ENCODE results near the gene PPP4R3B.
"Not testable (repeated sequence)": the region's sequence is repeated elsewhere in the genome, so short reads cannot be mapped to it uniquely, and the experiment has no call there.

Gene PPP4R3B

DNA sequence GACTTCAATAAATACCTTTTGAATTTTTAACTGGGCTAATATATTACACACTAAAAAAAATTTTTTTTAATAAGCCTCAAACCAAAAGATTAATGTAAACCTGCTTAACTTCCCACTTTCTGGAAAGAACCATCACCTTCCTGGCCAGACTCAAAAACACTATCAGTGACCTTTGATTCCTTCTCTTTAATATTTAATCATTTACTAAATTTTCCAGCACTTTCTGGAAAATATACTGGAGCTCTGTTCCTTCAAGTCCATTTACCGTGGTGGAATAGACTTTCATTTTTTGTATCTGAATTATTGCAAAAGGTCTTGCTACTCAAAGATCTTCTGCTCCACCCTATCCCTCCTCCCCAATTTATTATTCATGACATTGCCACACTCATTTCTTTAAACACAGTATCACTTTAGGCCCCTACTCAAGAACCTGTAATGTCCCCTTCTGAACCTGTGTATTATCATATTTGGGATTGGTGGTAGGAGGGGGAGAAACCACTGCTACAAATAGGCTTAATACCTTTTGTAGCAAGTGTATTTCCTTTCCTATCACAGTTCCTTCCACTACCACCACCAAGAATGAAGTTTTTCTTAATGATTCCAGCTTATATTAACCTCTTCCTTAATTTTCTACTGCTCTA is 7.4 kb downstream of the PPP4R3B start:
- no peak for DNase-seq (ENCODE audit: low read depth)
- TF ChIP-seq, protein P1, sequence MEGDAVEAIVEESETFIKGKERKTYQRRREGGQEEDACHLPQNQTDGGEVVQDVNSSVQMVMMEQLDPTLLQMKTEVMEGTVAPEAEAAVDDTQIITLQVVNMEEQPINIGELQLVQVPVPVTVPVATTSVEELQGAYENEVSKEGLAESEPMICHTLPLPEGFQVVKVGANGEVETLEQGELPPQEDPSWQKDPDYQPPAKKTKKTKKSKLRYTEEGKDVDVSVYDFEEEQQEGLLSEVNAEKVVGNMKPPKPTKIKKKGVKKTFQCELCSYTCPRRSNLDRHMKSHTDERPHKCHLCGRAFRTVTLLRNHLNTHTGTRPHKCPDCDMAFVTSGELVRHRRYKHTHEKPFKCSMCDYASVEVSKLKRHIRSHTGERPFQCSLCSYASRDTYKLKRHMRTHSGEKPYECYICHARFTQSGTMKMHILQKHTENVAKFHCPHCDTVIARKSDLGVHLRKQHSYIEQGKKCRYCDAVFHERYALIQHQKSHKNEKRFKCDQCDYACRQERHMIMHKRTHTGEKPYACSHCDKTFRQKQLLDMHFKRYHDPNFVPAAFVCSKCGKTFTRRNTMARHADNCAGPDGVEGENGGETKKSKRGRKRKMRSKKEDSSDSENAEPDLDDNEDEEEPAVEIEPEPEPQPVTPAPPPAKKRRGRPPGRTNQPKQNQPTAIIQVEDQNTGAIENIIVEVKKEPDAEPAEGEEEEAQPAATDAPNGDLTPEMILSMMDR (conservative IDR thresholded peaks at IDR 0.05; ENCODE audit: low read depth, low read length) = no peak
- H3K4me3 ChIP-seq (ENCODE audit: low read depth, low read length) = no peak overlapping the region

DNA sequence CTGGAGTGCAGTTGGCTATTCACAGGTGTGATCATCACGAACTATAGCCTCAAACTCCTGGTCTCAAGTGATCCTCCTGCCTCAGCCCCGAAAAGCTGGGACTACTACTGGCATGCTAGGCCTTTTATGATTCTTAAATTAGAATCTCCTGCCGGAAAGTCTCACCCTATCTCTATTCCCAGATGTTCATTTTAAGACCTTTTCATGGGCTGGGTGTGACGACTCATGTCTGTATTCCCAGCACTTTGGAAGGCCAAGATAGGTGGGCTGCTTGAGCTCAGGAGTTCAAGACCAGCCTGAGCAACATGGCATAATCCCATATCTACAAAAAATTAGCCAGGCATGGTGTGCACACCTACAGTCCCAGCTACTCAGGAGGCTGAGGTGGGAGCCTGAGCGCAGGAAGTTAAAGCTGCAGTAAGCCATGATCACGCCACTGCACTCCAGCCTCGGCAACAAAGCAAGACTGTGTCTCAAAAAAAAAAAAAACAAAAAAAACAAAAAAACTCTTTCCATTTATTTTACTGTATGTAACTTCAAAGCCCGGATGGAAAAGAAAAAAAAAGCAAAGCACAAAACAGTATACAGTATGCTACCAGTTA is 8.1 kb downstream of the PPP4R3B start:
- TF ChIP-seq, protein P1 (conservative IDR thresholded peaks at IDR 0.05; ENCODE audit: low read depth, low read length) = no peak
- DNase-seq (ENCODE audit: low read depth) = no peak
- no peak overlapping the region for H3K4me3 ChIP-seq (ENCODE audit: low read depth, low read length)

DNA sequence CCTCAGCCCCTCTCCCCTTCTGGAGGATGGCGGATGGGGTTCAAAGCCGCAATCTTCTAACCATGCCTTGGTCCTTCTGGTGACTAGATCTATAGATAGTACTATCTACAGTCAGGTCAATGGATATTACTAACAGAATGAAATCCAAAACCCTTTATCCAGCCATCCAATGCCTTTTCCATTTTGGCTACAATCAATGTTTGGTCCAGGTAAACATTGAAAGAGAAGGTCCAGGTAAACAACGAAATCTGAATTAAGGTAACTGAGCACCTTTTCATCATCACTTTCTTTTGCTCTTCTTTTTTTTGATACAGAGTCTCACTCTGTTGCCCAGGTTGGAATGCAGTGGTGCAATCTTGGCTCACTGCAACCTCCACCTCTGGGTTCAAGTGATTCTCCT is 9.7 kb downstream of the PPP4R3B start:
- TF ChIP-seq, protein P1 (conservative IDR thresholded peaks at IDR 0.05; ENCODE audit: low read depth, low read length) = no peak
- no peak overlapping the region for H3K4me3 ChIP-seq (ENCODE audit: low read depth, low read length)
- DNase-seq (ENCODE audit: low read depth) = no peak

DNA sequence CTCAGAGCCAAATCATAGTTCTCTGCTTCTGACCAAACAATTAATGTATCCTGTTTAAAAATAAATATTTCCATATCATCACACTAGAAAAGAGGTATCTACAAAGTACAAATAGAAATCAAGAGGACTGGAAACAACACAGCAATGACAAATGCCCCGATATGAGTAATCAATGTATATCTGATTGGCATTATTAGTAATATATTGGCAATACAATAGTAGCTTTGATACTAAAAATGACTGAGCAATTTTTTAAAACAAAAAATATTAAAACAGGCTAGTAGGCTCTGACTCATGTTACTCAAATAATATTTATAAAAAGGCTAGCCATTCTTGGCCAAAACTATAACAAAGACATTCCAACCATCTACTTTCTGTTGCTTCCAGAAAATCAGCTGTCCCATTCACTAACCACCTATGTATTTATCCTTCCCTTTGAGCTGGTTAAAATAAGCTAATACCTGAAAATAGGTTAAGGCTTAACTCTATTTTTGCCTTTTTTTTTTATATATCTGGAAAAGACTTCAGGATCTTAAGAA is 13.3 kb downstream of the PPP4R3B start:
- TF ChIP-seq, protein P1 (conservative IDR thresholded peaks at IDR 0.05; ENCODE audit: low read depth, low read length) = no peak
- peak; percentile 58 for DNase-seq (ENCODE audit: low read depth)
- no peak overlapping the region for H3K4me3 ChIP-seq (ENCODE audit: low read depth, low read length)

DNA sequence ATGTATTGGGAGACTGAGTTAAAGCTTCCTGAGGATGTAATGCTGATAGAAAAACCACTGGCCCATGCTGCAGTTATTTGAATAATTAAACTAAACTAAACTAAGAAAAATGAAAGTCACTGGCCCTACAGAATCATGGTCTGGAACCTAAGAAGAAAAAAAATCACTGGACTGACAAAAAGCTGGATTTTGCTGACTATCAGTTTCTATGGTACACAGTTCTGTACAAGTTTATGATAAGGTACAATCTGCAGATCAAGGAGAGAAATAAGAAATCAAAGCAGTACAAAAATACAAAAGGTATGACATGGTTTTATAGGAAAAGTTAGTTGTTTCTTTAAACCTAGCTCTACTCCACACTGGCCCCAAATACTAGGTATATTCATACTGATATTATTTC is 15.6 kb downstream of the PPP4R3B start:
- no peak for DNase-seq (ENCODE audit: low read depth)
- TF ChIP-seq, protein P1 (conservative IDR thresholded peaks at IDR 0.05; ENCODE audit: low read depth, low read length) = no peak
- H3K4me3 ChIP-seq (ENCODE audit: low read depth, low read length) = no peak overlapping the region

DNA sequence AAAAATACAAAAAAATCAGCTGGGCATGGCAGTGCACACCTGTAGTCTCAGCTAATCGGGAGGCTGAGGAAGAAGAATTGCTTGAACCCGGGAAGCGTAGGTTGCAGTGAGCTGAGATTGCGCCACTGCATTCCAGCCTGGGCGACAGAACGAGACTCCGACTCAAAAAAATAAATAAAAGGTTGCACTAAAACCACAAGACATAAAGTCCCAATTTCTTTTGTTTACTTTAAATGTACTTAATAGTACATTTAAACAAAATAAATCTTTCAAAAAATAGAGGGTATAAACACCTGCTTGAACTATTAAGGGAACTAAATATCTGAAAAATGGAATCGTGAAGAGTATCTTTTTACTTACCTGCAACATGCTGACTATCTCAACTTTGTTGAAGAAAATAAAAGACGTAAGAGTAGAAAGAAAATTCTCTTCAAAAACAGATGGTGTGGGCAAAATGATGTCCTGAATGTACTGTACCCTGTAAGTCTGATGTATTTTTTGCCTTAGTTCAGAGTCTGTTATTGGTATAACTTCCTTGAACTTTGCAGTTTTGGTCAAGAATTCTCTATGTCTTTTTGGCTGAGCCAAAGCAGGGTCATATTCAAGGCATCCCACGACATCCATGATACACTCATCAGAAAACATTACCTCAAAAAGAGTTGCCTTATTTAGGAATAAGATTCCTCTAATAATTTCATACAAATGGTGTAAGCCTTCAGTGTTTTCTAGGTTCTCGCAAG is 19.2 kb downstream of the PPP4R3B start:
- H3K4me3 ChIP-seq (ENCODE audit: low read depth, low read length) = no peak overlapping the region
- peak; percentile 64 for DNase-seq (ENCODE audit: low read depth)
- TF ChIP-seq, protein P1 (conservative IDR thresholded peaks at IDR 0.05; ENCODE audit: low read depth, low read length) = no peak

DNA sequence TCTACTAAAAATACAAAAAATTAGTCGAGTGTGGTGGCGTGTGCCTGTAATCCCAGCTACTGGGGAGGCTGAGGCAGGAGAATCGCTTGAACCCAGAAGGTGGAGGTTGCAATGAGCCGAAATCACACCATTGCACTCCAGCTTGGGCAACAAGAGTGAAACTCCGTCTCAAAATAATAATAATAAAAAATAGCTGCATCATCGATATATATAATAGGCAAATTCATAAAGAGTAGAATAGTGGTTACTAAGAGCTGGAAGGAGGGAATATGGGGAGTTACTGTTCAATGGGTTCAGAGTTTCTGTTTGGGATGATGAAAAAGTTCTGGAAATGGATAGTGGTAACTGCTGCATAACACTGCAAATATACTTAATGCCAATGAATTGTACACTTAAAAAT is 20.6 kb downstream of the PPP4R3B start:
- not testable (repeated sequence) for H3K4me3 ChIP-seq (ENCODE audit: low read depth, low read length); DNase-seq (ENCODE audit: low read depth)
